A673 (cell line): Measurements from ENCODE around the gene ZBTB34. TPM values are rescaled to one million over a fixed set of nuclear protein-coding genes. Genes with fewer than 3 reads are reported as not detected.

ENCODE experiments used
- BruUV-seq: library from RNA; stranded (reverse); fragments of 400-500 nt; replicated peaks from 2 replicates; lab custom pipeline; 2021; lab: Mats Ljungman, UMichigan
- CTCF ChIA-PET: fragments of 300-600 bp; sonication (Branson Sonifier 250); formaldehyde crosslinking; loops from one replicate; lab custom pipeline; 2022; ENCODE audit warnings: antibody characterized with exemption; lab: Charles Lee
- POLR2A ChIA-PET: fragments of 300-600 bp; sonication (Branson Sonifier 250); formaldehyde crosslinking; loops from one replicate; lab custom pipeline; 2022; ENCODE audit warnings: antibody characterized with exemption; ENCODE audit not compliant: low non-redundant PET; lab: Charles Lee
- DNase-seq: peaks from one replicate; pipeline ENCODE4 v3.0.0-alpha.2; 2015; ENCODE audit warnings: low spot score
- H3K27ac ChIP-seq: fragments of 200-600 bp; sonication (generic); 2 replicates; pipeline ENCODE4 v1.5.1; 2016; ENCODE audit warnings: mixed run types, low read depth, mild to moderate bottlenecking, mixed read lengths, antibody characterized with exemption, low read length; ENCODE audit not compliant: poor library complexity, severe bottlenecking
- H3K27me3 ChIP-seq: fragments of 200-600 bp; sonication (generic); replicated peaks from 2 replicates; pipeline ENCODE4 v1.6.1; 2017; ENCODE audit warnings: mixed run types, low read depth, mild to moderate bottlenecking, mixed read lengths, antibody characterized with exemption, low read length; ENCODE audit not compliant: insufficient read depth, poor library complexity
- H3K36me3 ChIP-seq: fragments of 200-600 bp; sonication (generic); 2 replicates; pipeline ENCODE4 v1.6.1; 2016; ENCODE audit warnings: mixed run types, mild to moderate bottlenecking, mixed read lengths, antibody characterized with exemption, low read length; ENCODE audit not compliant: insufficient read depth, poor library complexity, severe bottlenecking
- H3K4me1 ChIP-seq: fragments of 200-600 bp; sonication (generic); 2 replicates; pipeline ENCODE4 v1.6.1; 2017; ENCODE audit warnings: mixed run types, mild to moderate bottlenecking, mixed read lengths, antibody characterized with exemption, low read length; ENCODE audit not compliant: insufficient read depth, poor library complexity, severe bottlenecking
- H3K4me3 ChIP-seq: fragments of 200-600 bp; sonication (generic); 2 replicates; pipeline ENCODE4 v1.5.1; 2016; ENCODE audit warnings: low read depth, mixed run types, mild to moderate bottlenecking, mixed read lengths, low read length; ENCODE audit not compliant: poor library complexity, severe bottlenecking
- H3K9me3 ChIP-seq: fragments of 200-600 bp; sonication (generic); 2 replicates; pipeline ENCODE4 v1.6.1; 2016; ENCODE audit warnings: mixed run types, low read depth, mild to moderate bottlenecking, mixed read lengths, antibody characterized with exemption, low read length; ENCODE audit not compliant: poor library complexity, severe bottlenecking
- EZH2 ChIP-seq: fragments of 200-600 bp; sonication (generic); IDR thresholded peaks from 2 replicates; pipeline ENCODE4 v1.6.1; 2017; ENCODE audit warnings: borderline replicate concordance, low read depth, mild to moderate bottlenecking, mixed read lengths, antibody characterized with exemption, low read length; ENCODE audit not compliant: poor library complexity, severe bottlenecking
- intact Hi-C: fragments of 100-400 bp; cut with micrococcal nuclease; formaldehyde crosslinking; loops from one replicate; pipeline ENCODE4 v1.10.0; 2022; ENCODE audit not compliant: unreplicated experiment
- total RNA-seq: library from RNA; stranded (reverse); gene quantifications from 2 replicates; pipeline ENCODE4 v1.2.3, GENCODE V29; 2021
- TF ChIP-seq, protein P1 (sequence below): fragments of 300-800, 200-600 bp; sonication (generic); conservative IDR thresholded peaks from 2 replicates; pipeline ENCODE4 v1.5.1; 2017; ENCODE audit warnings: low read depth, mild to moderate bottlenecking, antibody characterized with exemption, low read length, moderate library complexity, mixed read lengths

ZBTB34 gene
- total RNA-seq, 1 experiment from 2014 or later: 10.1 TPM

DNA sequence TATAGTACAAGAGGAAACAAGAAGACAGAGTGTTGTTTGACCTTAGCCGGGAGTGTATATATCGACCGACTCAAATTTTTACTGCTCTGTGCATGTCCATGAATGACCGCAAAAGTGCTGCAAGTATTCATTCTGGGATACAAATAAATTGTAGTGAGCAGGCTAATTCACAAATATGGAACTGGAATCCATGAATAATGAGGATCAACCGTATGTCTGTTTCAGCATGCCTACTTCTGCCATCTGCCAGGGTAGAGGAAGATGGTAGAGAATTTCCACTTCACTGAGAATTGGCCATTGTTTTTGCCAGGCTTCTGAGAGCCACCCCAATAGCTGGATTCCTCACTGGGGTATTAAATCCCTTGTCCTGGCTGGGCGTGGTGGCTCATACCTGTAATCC, 45.7 kb downstream of the ZBTB34 start:
- Histone ChIP-seq H3K4me1 (no peaks in the 10 kb centered on the region), H3K36me3 (no peaks in the 10 kb centered on the region), H3K4me3 (no peak overlapping the region), H3K9me3 (no peaks in the 10 kb centered on the region), H3K27ac (no peak overlapping the region), H3K27me3 (no peaks in the 10 kb centered on the region)
- DNase-seq: no peak
- ChIA-PET CTCF (no interaction called here), POLR2A (no interaction called here)
- TF ChIP-seq, protein P1, sequence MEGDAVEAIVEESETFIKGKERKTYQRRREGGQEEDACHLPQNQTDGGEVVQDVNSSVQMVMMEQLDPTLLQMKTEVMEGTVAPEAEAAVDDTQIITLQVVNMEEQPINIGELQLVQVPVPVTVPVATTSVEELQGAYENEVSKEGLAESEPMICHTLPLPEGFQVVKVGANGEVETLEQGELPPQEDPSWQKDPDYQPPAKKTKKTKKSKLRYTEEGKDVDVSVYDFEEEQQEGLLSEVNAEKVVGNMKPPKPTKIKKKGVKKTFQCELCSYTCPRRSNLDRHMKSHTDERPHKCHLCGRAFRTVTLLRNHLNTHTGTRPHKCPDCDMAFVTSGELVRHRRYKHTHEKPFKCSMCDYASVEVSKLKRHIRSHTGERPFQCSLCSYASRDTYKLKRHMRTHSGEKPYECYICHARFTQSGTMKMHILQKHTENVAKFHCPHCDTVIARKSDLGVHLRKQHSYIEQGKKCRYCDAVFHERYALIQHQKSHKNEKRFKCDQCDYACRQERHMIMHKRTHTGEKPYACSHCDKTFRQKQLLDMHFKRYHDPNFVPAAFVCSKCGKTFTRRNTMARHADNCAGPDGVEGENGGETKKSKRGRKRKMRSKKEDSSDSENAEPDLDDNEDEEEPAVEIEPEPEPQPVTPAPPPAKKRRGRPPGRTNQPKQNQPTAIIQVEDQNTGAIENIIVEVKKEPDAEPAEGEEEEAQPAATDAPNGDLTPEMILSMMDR: no peak
- TF ChIP-seq EZH2: no peak
- no TSS peak for BruUV-seq
- intact Hi-C loops: no loop called here

- intact Hi-C loops: no loop called here
- Histone ChIP-seq H3K27ac (no peak overlapping the region), H3K4me1 (no peaks in the 10 kb centered on the region), H3K9me3 (no peaks in the 10 kb centered on the region), H3K27me3 (peaks cover 3% of the 10 kb centered on the region), H3K36me3 (no peaks in the 10 kb centered on the region), H3K4me3 (no peak overlapping the region)
- DNase-seq: no peak
- ChIA-PET POLR2A (no interaction called here), CTCF (no interaction called here)
- TF ChIP-seq, protein P1: no peak
- TF ChIP-seq EZH2: no peak
- no TSS peak for BruUV-seq
Measured at GRCh38 chr9:126907058-126907457, 46.6 kb downstream of the ZBTB34 start.

DNA sequence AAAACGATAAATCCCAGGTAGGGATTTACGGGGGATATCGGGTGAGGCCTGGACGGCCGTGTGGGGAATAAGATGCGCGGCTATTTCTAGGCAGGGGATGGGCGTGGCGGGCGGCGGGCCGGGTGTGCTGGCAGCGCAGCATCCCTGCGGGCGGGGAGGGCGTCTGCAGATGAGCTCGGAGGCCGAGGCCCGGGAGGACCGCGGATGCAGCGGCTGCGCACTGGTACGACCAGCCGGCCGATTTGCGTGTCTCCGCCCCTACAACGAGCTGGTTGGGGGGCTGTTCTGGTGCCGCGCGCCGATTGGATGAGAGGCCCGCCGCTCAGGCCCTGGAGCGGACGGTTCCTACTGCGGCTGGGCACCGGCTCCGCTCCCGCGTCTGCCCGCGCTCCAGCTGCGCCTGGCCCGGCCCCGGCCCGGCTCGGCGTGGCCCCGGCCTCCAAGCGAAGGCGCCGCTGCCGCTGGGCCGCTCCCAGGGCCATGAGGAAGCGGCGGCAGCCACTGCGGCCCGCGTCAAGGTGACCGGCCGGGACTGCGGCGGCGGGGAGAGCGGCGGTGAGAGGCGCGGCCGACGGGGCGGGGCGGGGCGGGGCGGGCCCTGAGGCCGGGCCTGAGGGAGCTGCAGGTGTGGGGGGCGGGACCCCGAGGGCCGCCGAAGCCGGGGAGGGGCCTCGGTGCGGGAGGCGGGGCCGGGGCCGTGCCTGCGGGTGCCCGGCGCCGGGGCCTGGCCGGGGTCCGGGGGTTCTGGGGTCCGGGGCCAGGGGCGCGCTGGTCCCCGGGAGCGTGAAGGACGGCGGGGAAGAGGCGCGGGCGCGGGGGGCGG, 54.2 kb downstream of the ZBTB34 start, which contains the start of gene RALGPS1:
Gene RALGPS1 (plus strand): TSS at position 325 of the 823 bp plus-strand sequence. CDS start 47,508 bp downstream, outside the sequence.
- Histone ChIP-seq H3K4me3 (peak within 1 kb of the TSS; percentile 56), H3K27ac (no peak within 1 kb of the TSS), H3K36me3 (no peaks in the 10 kb centered on the region), H3K27me3 (peaks cover 7% of the 10 kb centered on the region), H3K9me3 (no peaks in the 10 kb centered on the region), H3K4me1 (no peaks in the 10 kb centered on the region)
- DNase-seq: peak; percentile 97
- intact Hi-C loops: no loop called here
- TF ChIP-seq, protein P1: no peak
- no peak for TF ChIP-seq EZH2
- BruUV-seq: no TSS peak
- CTCF ChIA-PET: interaction anchor here (0.5 to 0.7 kb wide), 4 partner anchors 21 to 1966 kb away, joined by 3 to 4 read pairs (median 3); no protein-coding TSS in a partner anchor
- POLR2A ChIA-PET: no interaction called here
